WTC11 (cell line): ENCODE results near the gene CNTNAP2. TPM values are rescaled to one million over a fixed set of nuclear protein-coding genes. Genes with fewer than 3 reads are reported as not detected.

Experiments used
- ATAC-seq: fragments of 200-7000 bp; cut with Tn5 transposase; 2 replicates; pipeline ENCODE4 v1.10.0; 2021; ENCODE audit warnings: mild to moderate bottlenecking, moderate library complexity
- CTCF ChIA-PET: fragments of 300-600 bp; sonication (Branson Sonifier 250); formaldehyde crosslinking; loops from one replicate; lab custom pipeline; 2021; ENCODE audit warnings: antibody characterized with exemption; lab: Charles Lee
- POLR2A ChIA-PET: fragments of 350-600 bp; sonication (Branson Sonifier 250); formaldehyde crosslinking; loops from one replicate; lab custom pipeline; 2021; ENCODE audit warnings: antibody characterized with exemption; lab: Charles Lee
- DNase-seq: peaks from one replicate; pipeline ENCODE4 v3.0.0; 2021; ENCODE audit warnings: low spot score
- H3K27ac Mint-ChIP-seq: 2 replicates; pipeline ENCODE4 v1.8.0; 2021; ENCODE audit warnings: mixed read lengths
- H3K27me3 Mint-ChIP-seq: 2 replicates; pipeline ENCODE4 v1.8.0; 2021; ENCODE audit warnings: low read depth, mild to moderate bottlenecking, moderate library complexity, mixed read lengths
- H3K36me3 Mint-ChIP-seq: 2 replicates; pipeline ENCODE4 v1.8.0; 2021; ENCODE audit warnings: mixed read lengths
- H3K4me1 Mint-ChIP-seq: 2 replicates; pipeline ENCODE4 v1.8.0; 2022; ENCODE audit warnings: mixed read lengths
- H3K4me3 Mint-ChIP-seq: 2 replicates; pipeline ENCODE4 v1.8.0; 2021; ENCODE audit warnings: mild to moderate bottlenecking, moderate library complexity, mixed read lengths
- H3K9me3 Mint-ChIP-seq: 2 replicates; pipeline ENCODE4 v1.8.0; 2021; ENCODE audit warnings: mixed read lengths
- ATF2 ChIP-seq: sonication (generic); formaldehyde crosslinking; IDR thresholded peaks from 2 replicates; pipeline ENCODE4 v1.8.1; 2022; ENCODE audit warnings: low read depth, missing genetic modification reagents, borderline replicate concordance
- CREB1 ChIP-seq: sonication (generic); formaldehyde crosslinking; IDR thresholded peaks from 2 replicates; pipeline ENCODE4 v1.8.0; 2023; ENCODE audit warnings: mild to moderate bottlenecking, missing genetic modification reagents
- CREM ChIP-seq: sonication (generic); formaldehyde crosslinking; IDR thresholded peaks from 2 replicates; pipeline ENCODE4 v1.8.1; 2022; ENCODE audit warnings: mild to moderate bottlenecking, missing genetic modification reagents, moderate library complexity
- E2F5 ChIP-seq: sonication (generic); formaldehyde crosslinking; IDR thresholded peaks from 2 replicates; pipeline ENCODE4 v1.8.1; 2022; ENCODE audit warnings: mild to moderate bottlenecking, moderate library complexity, missing genetic modification reagents
- FOXK1 ChIP-seq: sonication (generic); formaldehyde crosslinking; IDR thresholded peaks from 2 replicates; pipeline ENCODE4 v1.8.0; 2022; ENCODE audit warnings: mild to moderate bottlenecking, moderate library complexity, missing genetic modification reagents
- JUN ChIP-seq: sonication (generic); formaldehyde crosslinking; IDR thresholded peaks from 2 replicates; pipeline ENCODE4 v1.8.0; 2023; ENCODE audit warnings: mild to moderate bottlenecking, missing genetic modification reagents
- MLX ChIP-seq: sonication (generic); formaldehyde crosslinking; IDR thresholded peaks from 2 replicates; pipeline ENCODE4 v1.8.1; 2023; ENCODE audit warnings: mild to moderate bottlenecking, missing genetic modification reagents, moderate library complexity
- MXD4 ChIP-seq: fragments of 250-450 bp; sonication (Bioruptor Pico); IDR thresholded peaks from 2 replicates; pipeline ENCODE4 v1.8.0; 2021; ENCODE audit warnings: mild to moderate bottlenecking, moderate library complexity, borderline replicate concordance
- NR2C2 ChIP-seq: sonication (generic); formaldehyde crosslinking; IDR thresholded peaks from 2 replicates; pipeline ENCODE4 v1.8.0; 2022; ENCODE audit warnings: mild to moderate bottlenecking, missing genetic modification reagents
- PRDM15 ChIP-seq: sonication (generic); formaldehyde crosslinking; IDR thresholded peaks from 2 replicates; pipeline ENCODE4 v1.8.0; 2022; ENCODE audit warnings: missing genetic modification reagents
- RORB ChIP-seq: fragments of 250-450 bp; sonication (Bioruptor Pico); IDR thresholded peaks from 2 replicates; pipeline ENCODE4 v1.9.0; 2021; ENCODE audit warnings: mild to moderate bottlenecking
- SP1 ChIP-seq: sonication (generic); formaldehyde crosslinking; conservative IDR thresholded peaks from 2 replicates; pipeline ENCODE4 v1.8.1; 2022; ENCODE audit warnings: missing genetic modification reagents
- TP53 ChIP-seq: sonication (generic); formaldehyde crosslinking; IDR thresholded peaks from 2 replicates; pipeline ENCODE4 v1.8.1; 2023; ENCODE audit warnings: mild to moderate bottlenecking, missing genetic modification reagents
- ZMAT4 ChIP-seq: fragments of 250-450 bp; sonication (Bioruptor Pico); IDR thresholded peaks from 2 replicates; pipeline ENCODE4 v1.9.0; 2021; ENCODE audit warnings: mild to moderate bottlenecking
- ZNF281 ChIP-seq: sonication (generic); formaldehyde crosslinking; IDR thresholded peaks from 2 replicates; pipeline ENCODE4 v1.8.0; 2023; ENCODE audit warnings: mild to moderate bottlenecking, missing genetic modification reagents
- ZNF532 ChIP-seq: fragments of 250-450 bp; sonication (Bioruptor Pico); IDR thresholded peaks from 2 replicates; pipeline ENCODE4 v1.9.0; 2021; ENCODE audit warnings: mild to moderate bottlenecking, borderline replicate concordance
- ZSCAN18 ChIP-seq: fragments of 250-450 bp; sonication (Bioruptor Pico); IDR thresholded peaks from 2 replicates; pipeline ENCODE4 v2.1.2; 2022; ENCODE audit warnings: mild to moderate bottlenecking, moderate library complexity
- total RNA-seq: library from RNA; stranded (reverse); gene quantifications from 3 replicates; pipeline ENCODE4 v1.2.3, GENCODE V29; 2021

CNTNAP2 gene
- total RNA-seq, 1 experiment from 2014 or later = 63.8 TPM

GRCh38 chr7:148276314-148277041, 2159.9 kb downstream of the CNTNAP2 start (continued):
- TF ChIP-seq ZNF281 (CRISPR knock-in tag) (no peak), SP1 (CRISPR knock-in tag) (no peak), PRDM15 (CRISPR knock-in tag) (no peak), ZSCAN18 (CRISPR knock-in tag) (no peak), ZNF532 (no peak), TP53 (CRISPR knock-in tag) (no peak)

GRCh38 chr7:148277042-148277660, 2160.6 kb downstream of the CNTNAP2 start:
- peaks cover 5% of the 10 kb centered on the region; the same call in 1 of the 2 replicates for H3K36me3 Mint-ChIP-seq
- TF ChIP-seq ZMAT4 (CRISPR knock-in tag) (no peak), JUN (CRISPR knock-in tag) (no peak), CREB1 (CRISPR knock-in tag) (no peak), MXD4 (CRISPR knock-in tag) (no peak), ATF2 (CRISPR knock-in tag) (no peak), E2F5 (CRISPR knock-in tag) (no peak), FOXK1 (no peak), MLX (no peak), NR2C2 (CRISPR knock-in tag) (no peak), CREM (CRISPR knock-in tag) (no peak), RORB (no peak)
- H3K9me3 Mint-ChIP-seq = peaks cover 18% of the 10 kb centered on the region
- no peak overlapping the region for H3K27ac Mint-ChIP-seq
- peaks cover 3% of the 10 kb centered on the region for H3K27me3 Mint-ChIP-seq
- ChIA-PET POLR2A (no interaction called here), CTCF (interaction anchor here (0.6 to 1.2 kb wide), 2 partner anchors 12 to 470 kb away, joined by 3 to 5 read pairs; no protein-coding TSS in a partner anchor)
- no peak for DNase-seq
- no peaks in the 10 kb centered on the region for H3K4me1 Mint-ChIP-seq
- H3K4me3 Mint-ChIP-seq = no peak overlapping the region
- no peak for ATAC-seq
